ENCODE measurements around the gene CAPN5.
A peak's percentile ranks its signal among the peaks of the same experiment; 100 is the strongest.

- no peak; the same call in 1 of the 2 replicates for TF ChIP-seq POLR2AphosphoS5 (IDR thresholded peaks at IDR 0.05; ENCODE audit: low read depth)
- TF ChIP-seq, protein P1, sequence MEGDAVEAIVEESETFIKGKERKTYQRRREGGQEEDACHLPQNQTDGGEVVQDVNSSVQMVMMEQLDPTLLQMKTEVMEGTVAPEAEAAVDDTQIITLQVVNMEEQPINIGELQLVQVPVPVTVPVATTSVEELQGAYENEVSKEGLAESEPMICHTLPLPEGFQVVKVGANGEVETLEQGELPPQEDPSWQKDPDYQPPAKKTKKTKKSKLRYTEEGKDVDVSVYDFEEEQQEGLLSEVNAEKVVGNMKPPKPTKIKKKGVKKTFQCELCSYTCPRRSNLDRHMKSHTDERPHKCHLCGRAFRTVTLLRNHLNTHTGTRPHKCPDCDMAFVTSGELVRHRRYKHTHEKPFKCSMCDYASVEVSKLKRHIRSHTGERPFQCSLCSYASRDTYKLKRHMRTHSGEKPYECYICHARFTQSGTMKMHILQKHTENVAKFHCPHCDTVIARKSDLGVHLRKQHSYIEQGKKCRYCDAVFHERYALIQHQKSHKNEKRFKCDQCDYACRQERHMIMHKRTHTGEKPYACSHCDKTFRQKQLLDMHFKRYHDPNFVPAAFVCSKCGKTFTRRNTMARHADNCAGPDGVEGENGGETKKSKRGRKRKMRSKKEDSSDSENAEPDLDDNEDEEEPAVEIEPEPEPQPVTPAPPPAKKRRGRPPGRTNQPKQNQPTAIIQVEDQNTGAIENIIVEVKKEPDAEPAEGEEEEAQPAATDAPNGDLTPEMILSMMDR (conservative IDR thresholded peaks at IDR 0.05; ENCODE audit: low read depth in 2 of 2): peak; percentile 91 to 98
- TF ChIP-seq EZH2 (IDR thresholded peaks at IDR 0.05; ENCODE audit: low read depth, unreplicated experiment): no peak
- no peak for TF ChIP-seq CREB1 (CRISPR knock-in tag; IDR thresholded peaks at IDR 0.05; ENCODE audit: low read depth)
- TF ChIP-seq EZH2phosphoT487 (IDR thresholded peaks at IDR 0.05; ENCODE audit: unreplicated experiment): no peak
- TF ChIP-seq STAT1 (IDR thresholded peaks at IDR 0.05; ENCODE audit: unreplicated experiment): no peak
- no peak for TF ChIP-seq REST (IDR thresholded peaks at IDR 0.05; ENCODE audit: unreplicated experiment)
Measured at GRCh38 chr11:77127235-77127911, 60.6 kb downstream of the CAPN5 start.

All from GM23338 (cell line).